ENCODE results near the gene TTC3. TPM values are rescaled to one million over a fixed set of nuclear protein-coding genes. Genes with fewer than 3 reads are reported as not detected.
A peak's percentile ranks its signal among the peaks of the same experiment; 100 is the strongest.

TTC3 gene
- total and polyA plus RNA-seq, 2 donors from 2014 or later, result 22.3 to 102 TPM

GRCh38 chr21:37210799-37211198 is 137.7 kb downstream of the TTC3 start:
- Histone ChIP-seq H3K36me3 (ENCODE audit: control insufficient read depth in 2 of 3, insufficient read depth in 3 of 3, low read length in 3 of 3) (no peaks in the 10 kb centered on the region), H3K4me3 (ENCODE audit: low read length in 3 of 3) (no peak overlapping the region), H3K9ac (ENCODE audit: low read length in 3 of 3) (no peak overlapping the region), H3K27ac (ENCODE audit: low read depth in 2 of 2, low read length in 2 of 2) (no peak overlapping the region), H3K4me1 (ENCODE audit: control insufficient read depth in 2 of 3, insufficient read depth in 2 of 3, low read depth in 1 of 3, low read length in 3 of 3) (peaks cover 0 to 16% (median 0%) of the 10 kb centered on the region in 3 donors), H3K27me3 (ENCODE audit: control insufficient read depth, insufficient read depth, low read length) (no peaks in the 10 kb centered on the region), H3K9me3 (ENCODE audit: control insufficient read depth in 2 of 3, insufficient read depth in 1 of 3, low read length in 3 of 3) (no peaks in the 10 kb centered on the region)
- intact Hi-C loops (cut with DNase I), result no loop called here
- no peak for TF ChIP-seq CTCF (IDR thresholded peaks at IDR 0.05; ENCODE audit: borderline replicate concordance, extremely low read depth, insufficient read depth)
- DNase-seq, result no peak
- no peak for FAIRE-seq

- Histone ChIP-seq H3K27ac (ENCODE audit: low read depth in 2 of 2, low read length in 2 of 2) (no peak overlapping the region), H3K27me3 (ENCODE audit: control insufficient read depth, insufficient read depth, low read length) (no peaks in the 10 kb centered on the region), H3K4me3 (ENCODE audit: low read length in 3 of 3) (no peak overlapping the region), H3K4me1 (ENCODE audit: control insufficient read depth in 2 of 3, insufficient read depth in 2 of 3, low read depth in 1 of 3, low read length in 3 of 3) (peaks cover 0 to 3% (median 0%) of the 10 kb centered on the region in 3 donors), H3K36me3 (ENCODE audit: control insufficient read depth in 2 of 3, insufficient read depth in 3 of 3, low read length in 3 of 3) (no peaks in the 10 kb centered on the region), H3K9ac (ENCODE audit: low read length in 3 of 3) (no peak overlapping the region), H3K9me3 (ENCODE audit: control insufficient read depth in 2 of 3, insufficient read depth in 1 of 3, low read length in 3 of 3) (no peaks in the 10 kb centered on the region)
- DNase-seq (no peak), FAIRE-seq (no peak)
- intact Hi-C loops (cut with DNase I), result no loop called here
- TF ChIP-seq CTCF (IDR thresholded peaks at IDR 0.05; ENCODE audit: borderline replicate concordance, extremely low read depth, insufficient read depth), result no peak
Observed at GRCh38 chr21:37214952-37215351, 141.9 kb downstream of the TTC3 start.

- peak overlapping the region; percentile 61 to 84 (median 82) for H3K4me3 ChIP-seq (ENCODE audit: low read length in 3 of 3)
- H3K4me1 ChIP-seq (ENCODE audit: control insufficient read depth in 2 of 3, insufficient read depth in 2 of 3, low read depth in 1 of 3, low read length in 3 of 3), result peaks cover 0 to 10% (median 0%) of the 10 kb centered on the region in 3 donors
- intact Hi-C loops (cut with DNase I), result no loop called here
- DNase-seq, result peak in 1 of 5 donors; percentile 6
- peak overlapping the region in 2 of 3 donors; percentile 21 to 76 for H3K9ac ChIP-seq (ENCODE audit: low read length in 3 of 3)
- peaks cover 0 to 11% (median 3%) of the 10 kb centered on the region in 3 donors for H3K36me3 ChIP-seq (ENCODE audit: control insufficient read depth in 2 of 3, insufficient read depth in 3 of 3, low read length in 3 of 3)
- no peak overlapping the region for H3K27ac ChIP-seq (ENCODE audit: low read depth in 2 of 2, low read length in 2 of 2)
- no peaks in the 10 kb centered on the region for H3K9me3 ChIP-seq (ENCODE audit: control insufficient read depth in 2 of 3, insufficient read depth in 1 of 3, low read length in 3 of 3)
- no peak for FAIRE-seq
- TF ChIP-seq CTCF (IDR thresholded peaks at IDR 0.05; ENCODE audit: borderline replicate concordance, extremely low read depth, insufficient read depth), result no peak
- H3K27me3 ChIP-seq (ENCODE audit: control insufficient read depth, insufficient read depth, low read length), result no peaks in the 10 kb centered on the region
Observed at GRCh38 chr21:37219761-37220432, 146.8 kb downstream of the TTC3 start.

Measured in kidney (tissue), 14 donors.